D341Med (cell line): ENCODE data around the gene CATSPER4.

Experiments used
- DNase-seq: peaks from one replicate; pipeline ENCODE4 v3.0.0; 2012; ENCODE audit warnings: low spot score

The CATSPER4 gene

GRCh38 chr1:26190373-26190987, at the start of gene CATSPER4:
Gene CATSPER4 (plus strand): TSS chr1:26190602. CDS start chr1:26190628, 26 bp downstream.
- no peak for DNase-seq

GRCh38 chr1:26142159-26142558, 48.2 kb upstream of the CATSPER4 start:
- no peak for DNase-seq

GRCh38 chr1:26145041-26145959, 45.1 kb upstream of the CATSPER4 start:
- peak; percentile 83 for DNase-seq

- no peak for DNase-seq
Measured at GRCh38 chr1:26145960-26146294, 44.5 kb upstream of the CATSPER4 start.

GRCh38 chr1:26148887-26149286, 41.5 kb upstream of the CATSPER4 start:
- DNase-seq, result no peak

- DNase-seq, result no peak
Measured at GRCh38 chr1:26153966-26154532, 36.4 kb upstream of the CATSPER4 start.

- DNase-seq, result no peak
Measured at GRCh38 chr1:26154750-26155149, 35.7 kb upstream of the CATSPER4 start.

GRCh38 chr1:26155370-26156284, 34.8 kb upstream of the CATSPER4 start:
- DNase-seq, result no peak

- DNase-seq, result no peak
Measured at GRCh38 chr1:26156285-26157038, 33.9 kb upstream of the CATSPER4 start.

- DNase-seq, result no peak
Measured at GRCh38 chr1:26158271-26158907, 32.0 kb upstream of the CATSPER4 start.

- no peak for DNase-seq
Measured at GRCh38 chr1:26158908-26159742, 31.3 kb upstream of the CATSPER4 start, which contains the start of gene FAM110D. Gene FAM110D (plus strand): TSS chr1:26159079. CDS start chr1:26161292, 2,213 bp downstream.

- DNase-seq, result no peak
Measured at GRCh38 chr1:26159743-26160039, 30.7 kb upstream of the CATSPER4 start.

- no peak for DNase-seq
Measured at GRCh38 chr1:26160527-26161414, 29.6 kb upstream of the CATSPER4 start.

GRCh38 chr1:26161415-26162219, 28.8 kb upstream of the CATSPER4 start:
- DNase-seq, result no peak

GRCh38 chr1:26162220-26162709, 28.1 kb upstream of the CATSPER4 start:
- no peak for DNase-seq

GRCh38 chr1:26163684-26164035, 26.7 kb upstream of the CATSPER4 start:
- no peak for DNase-seq

- peak; percentile 88 for DNase-seq
Measured at GRCh38 chr1:26164036-26164860, 26.2 kb upstream of the CATSPER4 start.
